HG02884 (cell line): ENCODE data around the gene ZNF653.
A peak's percentile ranks its signal among the peaks of the same experiment; 100 is the strongest.

Experiments
- ATAC-seq: cut with Tn5 transposase; IDR thresholded peaks from one replicate; pipeline ENCODE4 v1.9.1; 2021; ENCODE audit warnings: mild to moderate bottlenecking, moderate library complexity; ENCODE audit not compliant: unreplicated experiment

ZNF653 gene

GRCh38 chr19:11505504-11506100, at the start of gene ZNF653:
TSS of gene ZNF653 (minus strand) at chr19:11505839. CDS start at chr19:11505786, 53 bp downstream.
- ATAC-seq: peak; percentile 51

GRCh38 chr19:11555246-11555645, 49.6 kb upstream of the ZNF653 start:
- ATAC-seq: no peak

- no peak for ATAC-seq
Measured at GRCh38 chr19:11554160-11554559, 48.5 kb upstream of the ZNF653 start.

DNA sequence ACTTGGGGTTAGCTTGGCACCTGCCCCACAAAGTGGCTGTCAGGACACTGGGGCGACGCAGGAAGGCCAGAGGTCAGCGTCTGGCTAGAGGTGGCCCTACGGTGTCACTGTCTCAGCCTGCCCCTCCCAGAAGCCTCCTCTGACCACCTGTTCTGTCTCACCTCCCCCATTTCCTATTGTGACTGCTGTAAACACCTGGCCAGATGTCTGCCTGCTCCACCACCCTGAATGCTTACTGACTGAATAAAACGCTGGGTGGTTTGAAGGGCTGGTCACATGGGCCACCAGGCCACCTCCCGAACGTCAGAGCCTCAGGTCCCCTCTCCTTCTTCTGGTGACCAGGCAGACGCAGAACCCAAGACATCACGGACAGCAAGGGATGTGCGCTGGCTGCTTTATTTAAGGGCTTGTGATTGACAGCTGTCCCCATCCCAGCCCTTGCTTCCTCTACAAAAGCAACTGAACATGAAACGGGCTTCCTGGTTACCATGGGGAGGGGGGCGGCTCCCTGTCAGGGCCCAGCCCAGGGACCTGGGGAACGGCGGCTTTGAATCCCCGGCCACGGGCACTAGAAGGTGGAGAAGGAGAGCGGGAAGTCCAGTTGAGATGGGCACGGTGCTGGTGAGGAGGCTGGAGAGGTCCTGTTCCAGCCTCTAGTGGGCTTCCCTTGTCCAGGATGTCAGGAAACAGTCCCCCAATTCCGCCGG, 47.2 kb upstream of the ZNF653 start:
- ATAC-seq: no peak

- ATAC-seq: no peak
Measured at GRCh38 chr19:11551603-11552235, 46.1 kb upstream of the ZNF653 start.

DNA sequence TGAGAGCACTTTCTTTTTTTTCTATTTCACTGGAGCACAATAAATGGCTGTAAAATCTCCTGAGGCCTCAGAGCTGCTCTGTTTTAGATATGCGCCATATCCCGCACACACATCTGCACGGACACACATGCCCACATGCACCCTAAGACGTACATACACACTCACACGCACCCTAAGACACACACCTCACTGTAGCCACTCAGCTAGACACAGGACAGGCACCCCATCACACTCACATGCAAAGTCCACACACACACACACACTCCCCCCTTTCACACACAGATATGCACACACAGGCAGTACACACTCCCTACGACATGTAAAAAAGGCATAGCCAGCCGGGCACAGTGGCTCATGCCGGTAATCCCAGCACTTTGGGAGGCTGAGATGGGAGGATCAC, 44.6 kb upstream of the ZNF653 start:
- ATAC-seq: no peak

GRCh38 chr19:11549386-11549953, 43.8 kb upstream of the ZNF653 start:
- no peak for ATAC-seq

- ATAC-seq: no peak
Measured at GRCh38 chr19:11547929-11548700, 42.5 kb upstream of the ZNF653 start.

GRCh38 chr19:11541238-11541637, 35.6 kb upstream of the ZNF653 start:
- ATAC-seq: no peak

GRCh38 chr19:11540645-11541044, 35.0 kb upstream of the ZNF653 start:
- no peak for ATAC-seq

DNA sequence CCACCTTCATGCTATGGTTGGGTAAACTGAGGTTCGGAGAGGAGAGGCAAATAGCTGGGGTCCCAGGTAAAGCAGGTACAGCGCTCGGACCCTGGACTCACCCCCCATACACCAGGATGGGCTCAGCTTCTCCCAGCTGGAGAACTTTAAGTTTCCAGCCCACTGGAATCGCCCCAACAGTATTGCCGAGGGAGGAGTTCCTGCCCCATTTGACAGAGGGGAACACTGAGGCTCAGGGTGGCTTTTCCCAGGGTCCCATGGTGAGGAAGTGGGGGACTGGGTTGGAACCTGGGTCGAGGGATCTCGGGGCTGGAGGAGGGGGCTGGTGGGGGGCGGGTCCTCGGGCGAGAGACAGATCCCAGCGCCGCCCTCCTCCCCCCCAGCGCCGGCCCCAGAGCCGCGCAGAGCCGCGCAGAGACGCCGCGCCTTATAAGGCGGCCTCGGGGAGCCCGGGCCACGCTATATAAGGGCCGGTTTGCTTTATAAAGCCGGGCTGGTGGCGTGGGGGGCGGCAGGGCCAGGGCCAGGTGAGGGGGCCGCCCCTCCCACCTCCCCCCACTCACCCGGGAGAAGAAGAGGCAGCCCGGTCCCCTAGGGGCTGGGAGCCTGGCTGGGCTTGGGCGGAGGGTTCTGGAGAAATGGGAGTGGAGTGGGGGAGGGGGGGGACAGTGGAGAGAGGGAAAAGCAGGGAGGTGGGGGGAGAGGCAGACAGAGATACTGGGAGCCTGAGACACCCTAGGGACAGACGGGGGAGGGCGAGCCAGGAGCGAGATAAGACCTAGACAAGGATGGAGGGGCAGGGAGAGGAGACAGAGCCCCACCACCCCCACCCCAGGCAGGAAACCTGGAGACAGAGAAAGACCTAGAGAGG, 34.1 kb upstream of the ZNF653 start:
- ATAC-seq: no peak

DNA sequence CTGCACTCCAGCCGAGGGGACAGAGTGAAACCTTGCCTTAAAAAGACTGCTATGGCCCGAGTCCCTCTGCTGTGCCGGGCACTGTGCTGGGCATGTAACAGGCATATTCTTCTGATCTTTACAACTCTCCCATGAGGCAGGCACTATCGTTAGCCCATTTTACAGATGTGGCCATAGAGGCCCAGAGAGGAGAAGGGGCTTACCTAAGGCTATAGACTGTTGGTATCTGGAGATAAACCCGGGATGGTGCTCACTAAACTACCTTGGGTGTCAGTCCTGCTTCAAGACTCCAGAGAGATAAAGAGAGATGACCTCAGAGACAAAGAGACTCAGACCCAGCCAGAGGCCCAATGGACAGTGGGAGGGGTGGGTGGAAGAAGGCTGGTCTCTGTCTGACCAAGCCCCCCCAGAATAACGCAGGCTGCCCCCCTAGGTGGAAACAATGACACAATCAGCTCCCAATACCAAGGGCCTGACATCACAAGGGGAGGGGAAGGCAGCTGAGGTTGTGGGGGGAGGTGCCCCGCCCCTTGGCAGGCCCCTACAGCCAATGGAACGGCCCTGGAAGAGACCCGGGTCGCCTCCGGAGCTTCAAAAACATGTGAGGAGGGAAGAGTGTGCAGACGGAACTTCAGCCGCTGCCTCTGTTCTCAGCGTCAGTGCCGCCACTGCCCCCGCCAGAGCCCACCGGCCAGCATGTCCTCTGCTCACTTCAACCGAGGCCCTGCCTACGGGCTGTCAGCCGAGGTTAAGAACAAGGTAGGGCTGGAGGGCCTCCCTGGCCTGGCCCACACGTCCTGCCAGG, 32.8 kb upstream of the ZNF653 start, which contains the start of gene CNN1:
Gene CNN1, plus strand, starts transcription at position 620 of the 805 bp plus-strand sequence. Its CDS starts 77 bp downstream, at position 697.
- ATAC-seq: no peak

GRCh38 chr19:11535792-11536595, 30.4 kb upstream of the ZNF653 start:
- ATAC-seq: no peak

- ATAC-seq: no peak
Measured at GRCh38 chr19:11534948-11535347, 29.3 kb upstream of the ZNF653 start.

GRCh38 chr19:11534538-11534937, 28.9 kb upstream of the ZNF653 start:
- ATAC-seq: no peak

- no peak for ATAC-seq
Measured at GRCh38 chr19:11530432-11530831, 24.8 kb upstream of the ZNF653 start.

GRCh38 chr19:11528551-11529341, 23.1 kb upstream of the ZNF653 start, which contains the start of gene ECSIT:
TSS of gene ECSIT (minus strand) at chr19:11529134. CDS start at chr19:11519170, 9,964 bp downstream.
- peak; percentile 93 for ATAC-seq
